Keratinocyte (primary cell): ENCODE results near the gene STRN3.

Experiments
- EZH2 ChIP-seq: IDR thresholded peaks from one replicate; pipeline ENCODE4 v1.6.1; 2012; ENCODE audit warnings: inconsistent platforms, mild to moderate bottlenecking, low read length, moderate library complexity
- TF ChIP-seq, protein P1 (sequence below), 3 experiments: IDR thresholded peaks in 1 of 3; conservative IDR thresholded peaks in 1 of 3; optimal IDR thresholded peaks in 1 of 3; 2 replicates in 2 of 3; 3 replicates in 1 of 3; pipeline versions ENCODE3 to v1.5.1; 2011; ENCODE audit warnings: low read length in 3 of 3, mild to moderate bottlenecking in 3 of 3, moderate library complexity in 2 of 3, control low read depth in 1 of 3, inconsistent platforms in 1 of 3; ENCODE audit not compliant: insufficient read depth in 2 of 3; ENCODE audit errors: extremely low read depth in 1 of 3

DNA sequence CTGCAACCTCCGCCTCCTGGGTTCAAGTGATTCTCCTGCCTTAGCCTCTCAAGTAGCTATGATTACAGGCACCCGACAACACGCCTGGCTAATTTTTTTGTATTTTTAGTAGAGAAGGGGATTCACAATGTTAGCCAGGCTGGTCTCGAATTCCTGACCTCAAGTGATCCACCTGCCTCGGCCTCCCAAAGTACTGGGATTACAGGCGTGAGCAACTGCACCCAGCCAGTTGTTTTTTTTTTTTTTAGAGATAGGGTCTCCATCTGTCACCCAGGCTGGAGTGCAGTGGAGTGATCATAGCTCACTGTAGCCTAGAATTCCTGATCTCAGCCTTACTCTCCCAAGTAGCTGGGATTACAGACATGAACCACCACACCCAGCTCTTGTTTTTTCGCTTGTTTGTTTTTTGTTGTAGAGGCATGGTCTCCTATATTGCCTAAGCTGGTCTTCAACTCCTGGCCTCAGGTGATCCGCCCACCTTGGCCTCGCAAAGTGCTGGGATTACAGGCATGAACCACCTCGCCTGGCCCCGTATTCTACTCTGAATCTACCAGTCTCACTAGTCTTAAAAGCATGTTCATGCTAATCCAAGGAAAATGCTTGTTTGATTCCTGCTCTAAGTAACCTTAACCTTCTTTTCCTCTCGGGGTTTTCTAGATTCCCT, 31.7 kb upstream of the STRN3 start:
- TF ChIP-seq, protein P1, sequence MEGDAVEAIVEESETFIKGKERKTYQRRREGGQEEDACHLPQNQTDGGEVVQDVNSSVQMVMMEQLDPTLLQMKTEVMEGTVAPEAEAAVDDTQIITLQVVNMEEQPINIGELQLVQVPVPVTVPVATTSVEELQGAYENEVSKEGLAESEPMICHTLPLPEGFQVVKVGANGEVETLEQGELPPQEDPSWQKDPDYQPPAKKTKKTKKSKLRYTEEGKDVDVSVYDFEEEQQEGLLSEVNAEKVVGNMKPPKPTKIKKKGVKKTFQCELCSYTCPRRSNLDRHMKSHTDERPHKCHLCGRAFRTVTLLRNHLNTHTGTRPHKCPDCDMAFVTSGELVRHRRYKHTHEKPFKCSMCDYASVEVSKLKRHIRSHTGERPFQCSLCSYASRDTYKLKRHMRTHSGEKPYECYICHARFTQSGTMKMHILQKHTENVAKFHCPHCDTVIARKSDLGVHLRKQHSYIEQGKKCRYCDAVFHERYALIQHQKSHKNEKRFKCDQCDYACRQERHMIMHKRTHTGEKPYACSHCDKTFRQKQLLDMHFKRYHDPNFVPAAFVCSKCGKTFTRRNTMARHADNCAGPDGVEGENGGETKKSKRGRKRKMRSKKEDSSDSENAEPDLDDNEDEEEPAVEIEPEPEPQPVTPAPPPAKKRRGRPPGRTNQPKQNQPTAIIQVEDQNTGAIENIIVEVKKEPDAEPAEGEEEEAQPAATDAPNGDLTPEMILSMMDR (optimal IDR thresholded peaks at IDR 0.05 in 1 of 3, IDR thresholded peaks at IDR 0.05 in 1 of 3, conservative IDR thresholded peaks at IDR 0.05 in 1 of 3; ENCODE audit: extremely low read depth in 1 of 3, insufficient read depth in 2 of 3, low read length in 3 of 3), result no peak
- no peak for TF ChIP-seq EZH2
